AG09319 (cell line): ENCODE data around the gene ITSN1.
A peak's percentile ranks its signal among the peaks of the same experiment; 100 is the strongest.

ENCODE experiments used
- DNase-seq: peaks from one replicate; pipeline ENCODE4 v3.0.0-alpha.2; 2010; ENCODE audit warnings: low read depth; ENCODE audit errors: extremely low read depth
- TF ChIP-seq, protein P1 (sequence below): IDR thresholded peaks from 2 replicates; pipeline ENCODE4 v1.5.1; 2011; ENCODE audit warnings: low read depth, mild to moderate bottlenecking, inconsistent platforms, low read length, moderate library complexity

Gene ITSN1

DNA sequence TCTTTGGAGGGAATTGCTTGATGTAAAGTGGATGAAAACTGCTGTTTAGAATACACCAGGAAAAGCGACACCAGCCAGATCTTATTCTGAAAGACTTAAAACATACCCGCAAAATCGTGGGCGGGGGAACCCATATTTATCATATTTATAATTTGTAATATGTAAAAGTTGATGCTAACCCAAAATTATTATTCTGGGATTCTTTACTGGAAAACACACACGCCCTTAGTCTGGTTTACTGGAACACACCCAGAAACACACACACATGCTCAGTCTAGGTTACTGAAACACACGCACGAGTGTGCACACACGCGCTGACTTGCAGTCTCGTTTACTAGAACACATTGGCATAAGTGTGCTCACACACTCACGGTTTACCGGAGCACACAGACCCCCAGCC lies 240.8 kb downstream of the ITSN1 start:
- no peak for DNase-seq
- TF ChIP-seq, protein P1, sequence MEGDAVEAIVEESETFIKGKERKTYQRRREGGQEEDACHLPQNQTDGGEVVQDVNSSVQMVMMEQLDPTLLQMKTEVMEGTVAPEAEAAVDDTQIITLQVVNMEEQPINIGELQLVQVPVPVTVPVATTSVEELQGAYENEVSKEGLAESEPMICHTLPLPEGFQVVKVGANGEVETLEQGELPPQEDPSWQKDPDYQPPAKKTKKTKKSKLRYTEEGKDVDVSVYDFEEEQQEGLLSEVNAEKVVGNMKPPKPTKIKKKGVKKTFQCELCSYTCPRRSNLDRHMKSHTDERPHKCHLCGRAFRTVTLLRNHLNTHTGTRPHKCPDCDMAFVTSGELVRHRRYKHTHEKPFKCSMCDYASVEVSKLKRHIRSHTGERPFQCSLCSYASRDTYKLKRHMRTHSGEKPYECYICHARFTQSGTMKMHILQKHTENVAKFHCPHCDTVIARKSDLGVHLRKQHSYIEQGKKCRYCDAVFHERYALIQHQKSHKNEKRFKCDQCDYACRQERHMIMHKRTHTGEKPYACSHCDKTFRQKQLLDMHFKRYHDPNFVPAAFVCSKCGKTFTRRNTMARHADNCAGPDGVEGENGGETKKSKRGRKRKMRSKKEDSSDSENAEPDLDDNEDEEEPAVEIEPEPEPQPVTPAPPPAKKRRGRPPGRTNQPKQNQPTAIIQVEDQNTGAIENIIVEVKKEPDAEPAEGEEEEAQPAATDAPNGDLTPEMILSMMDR: no peak

DNA sequence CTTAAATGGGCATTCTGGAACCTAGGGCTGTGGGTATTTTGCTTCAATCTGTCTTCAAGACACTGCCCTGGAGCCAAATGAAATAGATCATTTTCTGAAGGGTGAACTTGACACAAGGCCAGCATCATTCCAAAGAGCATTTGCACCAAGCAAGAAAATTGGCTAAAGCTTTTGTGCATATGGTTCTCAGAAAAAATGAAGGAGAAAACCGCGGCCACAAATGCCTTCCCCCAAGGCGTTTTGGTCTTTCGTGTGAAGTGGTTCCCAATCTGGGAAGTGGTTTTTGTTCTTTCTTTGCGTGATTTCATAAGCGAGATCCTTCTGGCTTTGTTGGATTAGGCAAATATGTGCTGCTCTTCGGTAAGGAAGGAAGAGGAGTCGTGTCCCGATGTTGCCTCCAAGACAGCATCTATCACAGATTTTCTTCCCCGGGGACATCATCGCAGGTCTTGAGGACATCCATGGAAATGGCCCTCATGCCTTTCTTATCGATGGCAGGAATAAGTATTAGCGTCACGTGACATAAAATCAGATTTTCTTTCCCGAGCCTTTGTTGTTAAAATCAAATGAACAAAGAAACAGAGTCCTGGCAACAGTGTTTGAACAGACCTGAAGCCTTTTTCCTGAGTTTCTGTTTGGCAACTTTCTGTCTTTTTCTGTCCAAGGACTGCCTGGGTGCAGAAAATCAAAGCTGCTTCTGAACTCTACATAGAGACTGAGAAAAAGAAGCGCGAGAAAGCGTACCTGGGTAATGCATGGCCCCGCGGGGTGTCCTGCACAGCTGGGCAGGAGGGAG lies 242.3 kb downstream of the ITSN1 start:
- TF ChIP-seq, protein P1: no peak
- peak; percentile 75 for DNase-seq

- DNase-seq: no peak
- TF ChIP-seq, protein P1: no peak
Measured at GRCh38 chr21:33885172-33885514, 242.8 kb downstream of the ITSN1 start.

DNA sequence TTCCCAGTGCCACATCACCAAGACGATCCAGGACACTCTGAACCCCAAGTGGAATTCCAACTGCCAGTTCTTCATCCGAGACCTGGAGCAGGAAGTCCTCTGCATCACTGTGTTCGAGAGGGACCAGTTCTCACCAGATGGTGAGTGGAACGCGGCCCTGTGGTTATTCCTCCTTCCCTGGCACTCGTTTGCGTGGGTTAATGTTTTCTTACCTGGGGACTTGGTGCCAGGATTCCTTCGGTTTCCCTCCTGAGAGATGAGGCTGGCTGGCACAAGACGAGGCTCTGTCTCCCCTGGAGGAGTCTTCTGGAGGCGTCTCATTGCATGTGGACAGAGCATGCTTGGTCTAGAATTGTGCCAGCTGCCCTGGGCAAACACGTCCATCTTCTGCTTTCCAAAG lies 244.0 kb downstream of the ITSN1 start:
- DNase-seq: no peak
- TF ChIP-seq, protein P1: no peak

GRCh38 chr21:33890187-33890586 lies 247.9 kb downstream of the ITSN1 start:
- TF ChIP-seq, protein P1: no peak
- DNase-seq: no peak

DNA sequence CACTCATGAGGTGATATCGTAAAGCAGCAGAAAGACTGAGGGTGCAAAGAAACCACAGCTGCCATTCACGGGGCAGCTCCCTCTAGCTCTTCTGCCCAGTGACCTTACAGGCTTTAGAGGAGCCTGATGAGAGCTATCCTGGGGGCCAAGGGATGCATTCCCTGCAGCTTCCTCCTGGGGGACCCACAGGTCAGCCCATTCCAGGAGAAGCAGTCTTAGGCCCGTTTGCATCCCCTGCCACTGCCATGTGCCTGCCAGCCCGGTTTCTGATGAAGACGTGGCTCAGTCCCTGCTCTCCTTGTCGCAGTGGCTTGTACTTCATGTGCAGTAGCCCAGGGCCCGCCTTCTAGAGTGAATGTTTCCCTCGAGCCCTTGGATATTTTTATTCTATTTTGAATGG lies 250.6 kb downstream of the ITSN1 start:
- no peak for DNase-seq

DNA sequence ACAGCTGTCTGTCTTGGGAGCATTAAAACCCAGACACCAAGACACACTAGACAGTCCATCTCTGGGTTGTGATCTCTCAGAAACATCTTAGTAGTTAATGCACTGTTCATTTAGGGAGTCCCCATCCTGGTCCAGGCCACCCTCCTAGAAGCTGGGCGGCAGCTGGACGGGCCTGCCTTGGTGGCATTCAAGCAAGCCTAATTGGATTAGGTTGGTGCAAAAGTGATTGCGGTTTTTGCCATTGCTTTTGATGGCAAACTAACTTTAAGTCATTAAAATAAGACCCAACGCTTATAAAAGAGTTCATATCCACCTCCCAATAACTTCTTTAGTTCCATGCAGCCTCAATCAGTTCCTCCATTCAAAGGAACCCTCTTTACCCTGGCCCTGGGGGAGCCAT lies 251.6 kb downstream of the ITSN1 start:
- TF ChIP-seq, protein P1: no peak
- DNase-seq: no peak

More for the DNA sequence above, 250.6 kb downstream of the ITSN1 start:
- TF ChIP-seq, protein P1: no peak
